ENCODE results near the gene CAMTA1.

GRCh38 chr1:7747605-7748004 lies 962.4 kb downstream of the CAMTA1 start:
- TF ChIP-seq CTCF (optimal IDR thresholded peaks at IDR 0.05 in 1 of 3, IDR thresholded peaks at IDR 0.05 in 1 of 3, conservative IDR thresholded peaks at IDR 0.05 in 1 of 3; ENCODE audit: extremely low read depth in 1 of 3, insufficient read depth in 2 of 3, low read length in 3 of 3) (no peak), EZH2 (IDR thresholded peaks at IDR 0.05; ENCODE audit: low read length) (no peak)

Data from keratinocyte (primary cell).